Mammary epithelial cell (primary cell): ENCODE measurements around the gene FBP2.

Experiments used
- CTCF ChIP-seq, 2 donors: IDR thresholded peaks in 1 of 2; conservative IDR thresholded peaks in 1 of 2; 2 replicates each; pipeline ENCODE4 v1.5.1; 2011 to 2012; ENCODE audit warnings: inconsistent platforms in 2 of 2, low read length in 2 of 2, mild to moderate bottlenecking in 2 of 2, control low read depth in 1 of 2, low read depth in 1 of 2; ENCODE audit not compliant: insufficient read depth in 1 of 2; ENCODE audit errors: extremely low read depth in 1 of 2
- EZH2 ChIP-seq: IDR thresholded peaks from 2 replicates; pipeline ENCODE4 v1.6.1; 2012; ENCODE audit warnings: low read length, inconsistent platforms, borderline replicate concordance

DNA sequence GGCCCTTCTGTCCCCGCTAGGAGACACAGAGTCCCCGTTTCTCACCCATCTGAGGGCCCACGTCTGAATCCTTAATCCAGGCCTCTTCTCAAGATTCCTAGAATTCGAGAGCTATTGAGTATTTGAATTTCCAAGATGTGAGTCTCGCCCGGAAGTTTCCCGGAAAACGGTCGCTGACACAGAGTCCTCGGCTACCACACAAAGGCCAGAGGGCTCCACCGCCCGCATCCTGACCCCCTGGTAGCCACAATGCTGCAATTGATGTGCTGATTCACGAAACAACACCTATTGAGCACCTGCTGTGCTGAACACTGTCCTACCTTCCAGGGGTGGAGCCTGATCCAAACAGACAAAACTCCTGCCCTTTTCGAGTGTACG lies 46.4 kb upstream of the FBP2 start:
- TF ChIP-seq CTCF (conservative IDR thresholded peaks at IDR 0.05 in 1 of 2, IDR thresholded peaks at IDR 0.05 in 1 of 2; ENCODE audit: extremely low read depth in 1 of 2, insufficient read depth in 1 of 2, low read depth in 1 of 2, low read length in 2 of 2) (no peak), EZH2 (no peak)
